Fibroblast of pulmonary artery (primary cell): ENCODE measurements around the gene HIVEP3.

Source experiments
- DNase-seq: peaks from one replicate; pipeline ENCODE4 v3.0.0-alpha.2; 2010; ENCODE audit warnings: low read depth
- H3K4me3 ChIP-seq: replicated peaks from 2 replicates; pipeline ENCODE4 v1.5.1; 2011; ENCODE audit warnings: low read depth, mild to moderate bottlenecking, control low read depth, low read length, moderate library complexity
- TF ChIP-seq, protein P1 (sequence below): IDR thresholded peaks from 2 replicates; pipeline ENCODE4 v1.5.1; 2011; ENCODE audit warnings: mild to moderate bottlenecking, control low read depth, low read length, inconsistent platforms; ENCODE audit errors: missing control alignments

The HIVEP3 gene

GRCh38 chr1:41475346-41475745 is 443.4 kb downstream of the HIVEP3 start:
- TF ChIP-seq, protein P1, sequence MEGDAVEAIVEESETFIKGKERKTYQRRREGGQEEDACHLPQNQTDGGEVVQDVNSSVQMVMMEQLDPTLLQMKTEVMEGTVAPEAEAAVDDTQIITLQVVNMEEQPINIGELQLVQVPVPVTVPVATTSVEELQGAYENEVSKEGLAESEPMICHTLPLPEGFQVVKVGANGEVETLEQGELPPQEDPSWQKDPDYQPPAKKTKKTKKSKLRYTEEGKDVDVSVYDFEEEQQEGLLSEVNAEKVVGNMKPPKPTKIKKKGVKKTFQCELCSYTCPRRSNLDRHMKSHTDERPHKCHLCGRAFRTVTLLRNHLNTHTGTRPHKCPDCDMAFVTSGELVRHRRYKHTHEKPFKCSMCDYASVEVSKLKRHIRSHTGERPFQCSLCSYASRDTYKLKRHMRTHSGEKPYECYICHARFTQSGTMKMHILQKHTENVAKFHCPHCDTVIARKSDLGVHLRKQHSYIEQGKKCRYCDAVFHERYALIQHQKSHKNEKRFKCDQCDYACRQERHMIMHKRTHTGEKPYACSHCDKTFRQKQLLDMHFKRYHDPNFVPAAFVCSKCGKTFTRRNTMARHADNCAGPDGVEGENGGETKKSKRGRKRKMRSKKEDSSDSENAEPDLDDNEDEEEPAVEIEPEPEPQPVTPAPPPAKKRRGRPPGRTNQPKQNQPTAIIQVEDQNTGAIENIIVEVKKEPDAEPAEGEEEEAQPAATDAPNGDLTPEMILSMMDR, result no peak
- DNase-seq, result no peak
- no peak overlapping the region for H3K4me3 ChIP-seq

- TF ChIP-seq, protein P1, result no peak
- no peak for DNase-seq
- H3K4me3 ChIP-seq, result no peak overlapping the region
Measured at GRCh38 chr1:41474490-41475271, 444.0 kb downstream of the HIVEP3 start.

GRCh38 chr1:41473738-41474362 is 444.9 kb downstream of the HIVEP3 start:
- no peak for DNase-seq
- no peak overlapping the region for H3K4me3 ChIP-seq
- TF ChIP-seq, protein P1, result no peak

DNA sequence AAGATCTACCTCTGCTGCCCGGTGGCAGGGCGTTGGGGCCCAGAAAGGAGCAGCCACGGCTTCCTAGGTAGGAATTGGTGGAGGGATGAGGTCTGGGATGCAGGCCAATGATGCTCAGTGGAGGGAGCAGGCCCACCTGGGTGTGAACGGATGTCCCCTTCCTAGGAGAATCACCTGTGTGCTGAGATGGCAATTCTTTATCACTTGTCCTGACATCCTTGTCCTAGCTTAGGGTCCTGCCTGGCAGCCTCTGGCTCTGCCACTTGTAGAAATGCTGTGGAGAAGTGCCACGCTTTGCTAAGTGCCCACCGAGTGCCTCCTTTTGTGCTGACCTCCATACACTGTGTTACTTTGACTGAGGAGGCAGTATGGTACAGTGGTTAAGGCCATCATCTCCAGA is 447.1 kb downstream of the HIVEP3 start:
- no peak overlapping the region for H3K4me3 ChIP-seq
- DNase-seq, result no peak
- TF ChIP-seq, protein P1, result no peak

- TF ChIP-seq, protein P1, result no peak
- DNase-seq, result no peak
- no peak overlapping the region for H3K4me3 ChIP-seq
Measured at GRCh38 chr1:41469706-41470105, 449.0 kb downstream of the HIVEP3 start.

DNA sequence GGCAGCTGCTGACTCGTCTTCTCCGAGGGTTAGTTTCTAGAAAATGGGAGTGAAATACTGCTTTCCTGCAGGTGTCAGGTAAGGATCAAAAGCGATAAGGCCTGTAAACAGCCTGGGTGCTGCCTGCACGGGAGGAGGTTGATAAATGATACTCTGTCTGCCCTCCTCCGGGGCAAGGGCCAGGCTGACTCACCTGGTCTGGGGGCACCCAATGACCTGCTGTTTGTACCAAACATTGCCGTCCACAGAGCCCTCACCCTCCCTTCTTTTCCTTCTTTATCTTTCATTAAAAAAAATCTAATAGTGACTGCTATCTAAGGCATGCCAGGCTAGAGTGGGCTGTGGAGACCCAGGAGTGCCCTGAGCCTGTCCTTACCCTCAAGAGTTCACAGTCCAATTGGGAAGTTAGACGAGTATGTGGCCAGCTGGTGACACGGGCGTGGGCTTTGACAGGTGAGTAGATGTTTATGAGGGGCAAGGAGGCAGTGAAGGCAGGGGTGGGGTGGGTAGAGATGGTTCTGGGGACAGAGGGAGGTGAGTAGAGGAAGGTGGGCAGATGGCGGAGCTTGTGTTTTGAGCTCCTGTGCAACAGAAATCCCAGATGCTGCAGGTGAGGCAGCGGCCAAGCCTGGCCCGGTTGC is 450.5 kb downstream of the HIVEP3 start:
- H3K4me3 ChIP-seq, result no peak overlapping the region
- DNase-seq, result no peak
- TF ChIP-seq, protein P1, result no peak
